ENCODE results near the gene UBE2QL1.

The UBE2QL1 gene

DNA sequence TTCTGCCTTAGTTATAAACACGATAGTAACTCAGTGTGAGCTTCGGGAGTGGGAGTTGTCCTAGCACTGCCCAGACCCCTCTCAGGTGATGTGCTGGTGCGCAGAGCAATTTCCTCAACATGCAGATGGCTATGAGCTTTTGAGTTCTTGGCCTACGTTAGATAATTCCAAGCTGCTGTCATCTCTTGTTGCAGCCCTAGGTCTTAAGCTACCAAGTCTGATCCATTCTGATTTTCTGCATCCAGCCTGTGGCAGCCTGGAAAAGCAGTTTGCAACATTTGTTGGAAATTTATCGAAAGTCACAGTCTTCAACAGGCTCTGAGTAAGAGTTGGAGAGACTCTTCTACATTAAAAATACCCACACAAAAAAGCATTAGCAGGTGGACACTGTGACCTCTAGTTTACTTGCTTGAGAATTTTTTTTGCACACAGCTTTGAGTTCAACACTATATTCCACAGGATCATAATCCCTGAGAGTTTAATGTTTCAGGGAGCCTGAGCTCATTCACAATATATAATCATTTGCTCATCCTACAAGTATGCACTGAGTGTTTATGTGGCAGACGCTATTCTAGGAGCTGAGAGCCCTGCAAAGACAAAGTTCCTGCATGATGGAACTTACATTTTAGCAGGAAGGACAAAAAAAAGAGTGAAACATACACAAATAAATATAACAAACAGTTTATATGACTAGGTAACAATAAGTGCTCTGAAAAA is 91.6 kb downstream of the UBE2QL1 start:
- no peak for DNase-seq

DNA sequence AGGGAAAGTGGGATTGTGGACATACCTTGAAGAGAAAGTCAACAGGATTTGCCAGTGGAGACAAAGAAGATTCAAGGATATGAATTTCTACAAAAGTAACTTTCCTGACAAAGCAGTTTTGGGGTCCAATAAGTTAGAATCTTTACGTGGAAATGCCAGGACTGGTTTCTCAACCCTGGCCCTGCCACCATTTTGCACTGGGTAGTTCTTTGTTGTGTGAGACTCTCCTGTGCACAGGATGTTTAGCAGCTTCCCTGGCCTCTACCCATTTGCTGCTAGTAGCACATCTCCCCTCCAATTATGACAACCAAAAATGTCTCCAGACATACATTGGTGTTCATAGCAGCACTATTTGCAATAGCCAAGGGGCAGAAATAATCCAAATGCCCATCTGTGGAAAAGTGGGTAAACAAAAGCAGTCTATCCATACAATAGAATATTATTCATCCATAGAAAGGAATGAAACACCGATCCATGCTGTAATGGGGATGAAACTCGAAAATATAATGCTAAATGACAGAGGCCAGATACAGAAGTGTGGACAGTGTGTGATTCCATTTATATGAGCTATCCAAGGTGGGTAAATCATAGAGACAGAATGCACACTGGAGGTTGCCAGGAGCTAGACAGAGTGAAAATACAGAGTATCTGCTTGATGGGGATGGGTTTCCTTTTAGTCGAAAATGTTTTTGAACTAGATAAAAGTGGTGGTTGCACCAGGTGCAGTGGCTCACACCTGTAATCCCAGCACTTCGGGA is 92.8 kb downstream of the UBE2QL1 start:
- DNase-seq: no peak

DNA sequence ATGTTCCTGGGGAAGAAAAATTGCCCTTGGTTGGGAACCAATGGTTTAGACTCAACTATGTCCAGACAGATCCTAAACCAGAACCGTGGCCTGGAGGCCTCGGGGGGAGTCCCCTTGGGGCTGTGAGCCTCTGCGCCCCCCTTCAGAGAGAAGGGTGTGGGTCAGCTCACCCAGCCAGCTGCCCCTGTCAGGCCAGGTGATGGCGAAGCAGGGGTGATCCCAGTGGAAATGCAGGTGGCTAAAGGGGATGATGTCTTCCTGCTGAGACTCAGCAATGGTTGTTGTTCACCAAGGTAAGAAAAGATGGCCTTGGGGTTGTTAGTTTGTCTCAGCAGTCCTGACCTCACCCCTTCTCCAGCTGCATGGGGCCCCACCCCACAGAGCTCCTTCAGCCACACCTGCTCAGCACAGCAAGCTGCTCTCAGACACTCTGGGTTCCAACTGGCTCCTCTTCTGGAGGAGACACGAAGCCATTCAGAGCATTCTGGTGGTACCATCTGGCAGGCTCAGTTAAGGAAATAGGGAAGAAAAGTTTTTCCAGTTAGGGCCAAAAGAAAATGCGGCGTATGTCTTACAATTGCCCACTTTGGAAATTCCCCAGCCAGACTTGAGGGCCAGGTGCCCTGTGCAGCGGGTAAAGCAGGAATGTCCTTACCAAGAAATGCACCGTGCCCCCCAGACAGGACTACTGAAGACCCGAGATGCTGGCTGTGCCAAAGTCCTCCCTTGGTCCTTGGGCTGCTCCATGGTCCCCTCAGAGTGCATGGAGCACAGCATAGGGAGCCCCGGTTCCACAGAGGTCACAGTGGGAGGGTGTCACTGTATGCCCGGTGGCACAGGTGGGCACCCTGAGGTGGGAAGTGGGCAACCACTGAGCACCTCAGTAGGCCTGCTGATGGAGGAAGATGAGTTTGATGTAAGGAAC is 94.0 kb downstream of the UBE2QL1 start:
- no peak for DNase-seq

DNA sequence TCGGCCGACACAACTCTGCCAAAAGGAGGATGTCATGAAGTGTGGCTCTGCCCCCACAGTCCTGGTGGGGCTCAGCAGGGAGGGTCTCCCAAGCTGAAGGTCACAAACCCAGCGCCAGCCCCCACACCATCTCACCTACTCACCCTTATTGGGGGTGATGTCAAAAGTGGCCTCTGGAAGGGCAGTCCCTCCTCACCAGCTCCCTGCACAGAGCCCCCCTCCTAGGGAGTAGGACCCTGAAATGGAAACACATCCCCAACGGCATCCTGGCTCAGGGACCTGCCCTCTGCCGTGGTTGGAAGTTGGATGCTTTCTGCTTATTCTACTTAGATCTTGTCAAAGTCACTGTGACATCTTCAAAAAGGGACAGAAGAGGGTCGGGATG is 94.7 kb downstream of the UBE2QL1 start:
- DNase-seq: no peak

DNA sequence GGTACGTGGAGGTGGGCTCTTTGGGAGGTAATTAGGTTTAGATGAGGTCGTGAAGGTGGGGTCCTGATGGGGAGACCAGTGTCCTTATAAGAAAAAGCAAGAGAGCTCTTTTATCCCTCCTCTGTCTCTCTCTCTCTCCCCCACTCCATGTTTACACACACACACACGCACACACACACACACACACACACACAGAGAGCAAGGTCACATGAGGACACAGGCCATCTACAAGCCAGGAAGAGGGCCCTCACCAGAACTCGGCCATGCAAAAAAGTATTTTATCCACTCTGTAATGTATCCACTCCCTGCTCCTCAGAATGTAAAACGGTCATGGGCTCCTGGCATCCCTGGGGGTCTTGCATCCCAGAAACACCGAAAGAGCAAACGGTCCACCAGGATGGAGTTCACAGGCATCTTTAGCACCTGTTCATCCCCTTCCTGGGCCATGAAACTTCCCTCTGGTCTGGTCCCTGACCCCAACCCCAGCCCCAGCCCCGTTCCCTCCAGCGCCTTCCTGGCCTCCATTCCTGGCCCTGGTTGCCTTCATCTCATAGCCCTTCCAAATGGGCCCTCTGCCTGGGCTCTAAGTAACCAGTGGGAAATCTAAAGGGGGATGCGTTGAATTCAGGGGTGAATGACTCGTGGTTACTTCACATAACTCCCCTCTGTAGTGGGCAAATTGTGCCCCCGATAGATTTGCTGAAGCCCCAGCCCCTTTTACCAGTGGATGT is 95.3 kb downstream of the UBE2QL1 start:
- DNase-seq: no peak
